ENCODE results near the gene EVC2.
"Not testable (repeated sequence)": the region's sequence is repeated elsewhere in the genome, so short reads cannot be mapped to it uniquely, and the experiment has no call there.

Gene EVC2

GRCh38 chr4:5746829-5747737 lies 38.7 kb upstream of the EVC2 start:
- DNase-seq: peak; percentile 72

- DNase-seq: no peak
These were observed 37.9 kb upstream of the EVC2 start for GRCh38 chr4:5746250-5746649.

- DNase-seq: no peak
These were observed 34.6 kb upstream of the EVC2 start for GRCh38 chr4:5742968-5743367.

GRCh38 chr4:5742388-5742787 lies 34.0 kb upstream of the EVC2 start:
- DNase-seq: no peak

- DNase-seq: no peak
These were observed 29.7 kb upstream of the EVC2 start for GRCh38 chr4:5738061-5738460.

- no peak for DNase-seq
These were observed 27.1 kb upstream of the EVC2 start for GRCh38 chr4:5735463-5735862.

GRCh38 chr4:5734853-5735252 lies 26.5 kb upstream of the EVC2 start:
- no peak for DNase-seq

GRCh38 chr4:5732158-5732557 lies 23.8 kb upstream of the EVC2 start:
- no peak for DNase-seq

GRCh38 chr4:5730993-5731990 lies 22.9 kb upstream of the EVC2 start:
- DNase-seq: no peak

- DNase-seq: no peak
These were observed 22.1 kb upstream of the EVC2 start for GRCh38 chr4:5730436-5730835.

GRCh38 chr4:5728412-5728811 lies 20.1 kb upstream of the EVC2 start:
- not testable (repeated sequence) for DNase-seq

- DNase-seq: no peak
These were observed 16.0 kb upstream of the EVC2 start for GRCh38 chr4:5724377-5724776.

GRCh38 chr4:5722328-5722727 lies 14.0 kb upstream of the EVC2 start:
- DNase-seq: no peak

- no peak for DNase-seq
These were observed 13.6 kb upstream of the EVC2 start for GRCh38 chr4:5721923-5722322.

- DNase-seq: no peak
These were observed 12.6 kb upstream of the EVC2 start for GRCh38 chr4:5720980-5721379.

GRCh38 chr4:5720157-5720850 lies 11.9 kb upstream of the EVC2 start:
- no peak for DNase-seq

- DNase-seq: no peak
These were observed 11.1 kb upstream of the EVC2 start for GRCh38 chr4:5719350-5720055.

- DNase-seq: no peak
These were observed 10.1 kb upstream of the EVC2 start for GRCh38 chr4:5718411-5718810.

- no peak for DNase-seq
These were observed 9.2 kb upstream of the EVC2 start for GRCh38 chr4:5717449-5718158.

- DNase-seq: no peak
These were observed 8.0 kb upstream of the EVC2 start for GRCh38 chr4:5716391-5716790.

- no peak for DNase-seq
These were observed 7.0 kb upstream of the EVC2 start for GRCh38 chr4:5715357-5715756.

- DNase-seq: no peak
These were observed 5.5 kb upstream of the EVC2 start for GRCh38 chr4:5713861-5714260.

Measured in fibroblast of skin of right biceps (primary cell).